T-helper 1 cell treated with Interleukin-12 subunit alpha and Interleukin-12 subunit beta and Interleukin-4 antibody, amounts not matched to agents 30 ng/mL and 1 ng/mL, for 36 hours (primary cell): ENCODE measurements around the gene HNRNPUL1. TPM values are rescaled to one million over a fixed set of nuclear protein-coding genes. Genes with fewer than 3 reads are reported as not detected.
"Not testable (repeated sequence)": the region's sequence is repeated elsewhere in the genome, so short reads cannot be mapped to it uniquely, and the experiment has no call there.

Experiments
- intact Hi-C: fragments of 100-400 bp; cut with micrococcal nuclease; formaldehyde crosslinking; loops from one replicate; pipeline ENCODE4 v1.15.1; 2024
- total RNA-seq: library from RNA; stranded (reverse); gene quantifications from 2 replicates; pipeline ENCODE4 v1.2.3, GENCODE V29; 2022

HNRNPUL1 gene
- 297 and 309 TPM in 2 replicates for total RNA-seq

DNA sequence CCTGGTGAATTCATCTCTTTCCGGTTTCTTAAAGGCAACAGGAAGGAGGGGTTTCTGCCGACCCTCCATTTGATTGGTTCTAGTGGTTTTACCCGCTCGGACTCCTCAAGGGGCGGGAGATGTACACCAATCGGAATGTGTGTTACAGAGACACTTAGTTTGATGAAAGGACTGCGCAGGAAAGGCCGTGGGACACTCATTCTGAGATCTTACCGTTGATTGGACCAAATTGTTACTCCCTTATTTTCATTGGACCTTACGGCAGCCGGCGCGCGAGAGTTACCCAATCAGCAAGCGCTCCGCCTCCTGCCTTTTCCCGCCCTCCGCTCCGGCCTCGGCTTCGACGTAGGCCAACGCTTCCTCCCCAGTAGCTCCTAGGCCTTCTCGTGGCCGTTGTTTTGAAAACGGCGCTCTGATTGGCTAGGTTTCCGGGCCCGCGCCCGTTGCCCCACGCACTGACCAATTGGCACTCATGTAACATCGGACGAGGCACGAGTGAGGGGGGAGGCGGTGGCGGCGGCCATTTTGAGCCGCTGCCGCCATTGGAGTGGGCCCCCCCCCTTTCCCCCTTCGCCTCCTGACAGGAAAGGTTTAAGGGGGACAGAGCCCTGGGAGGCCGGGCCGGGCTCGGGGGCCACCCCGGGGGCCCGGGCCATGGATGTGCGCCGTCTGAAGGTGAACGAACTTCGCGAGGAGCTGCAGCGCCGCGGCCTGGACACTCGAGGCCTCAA, at the start of gene HNRNPUL1:
Gene HNRNPUL1, plus strand, starts transcription at position 523 of the 731 bp plus-strand sequence. Its CDS starts 132 bp downstream, at position 655.
- intact Hi-C loops: loop anchor here (1.0 to 5.0 kb wide), 20 partner anchors 44 to 1018 kb away; partner anchors contain the start of genes B9D2, BCKDHA, CIC and COQ8B

DNA sequence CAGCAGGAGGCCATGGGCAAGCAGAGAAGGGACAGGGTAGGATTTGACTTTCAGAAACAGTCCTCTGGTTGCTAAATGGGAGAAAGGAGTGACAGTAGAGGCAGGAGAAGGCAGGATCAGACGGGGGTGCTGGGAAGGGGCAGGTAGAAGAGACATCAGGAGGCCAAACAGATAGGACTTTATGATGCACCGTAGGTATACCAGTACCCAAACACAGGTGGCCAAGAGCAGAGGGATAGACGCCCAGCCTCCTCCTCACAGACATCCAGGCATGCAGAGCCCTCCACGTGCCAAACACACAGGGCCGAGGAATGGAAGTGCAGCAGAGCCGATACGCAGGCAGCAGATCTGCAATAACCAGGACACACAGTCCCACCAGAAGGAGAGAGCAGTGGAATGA, 46.4 kb upstream of the HNRNPUL1 start:
- intact Hi-C loops: no loop called here

DNA sequence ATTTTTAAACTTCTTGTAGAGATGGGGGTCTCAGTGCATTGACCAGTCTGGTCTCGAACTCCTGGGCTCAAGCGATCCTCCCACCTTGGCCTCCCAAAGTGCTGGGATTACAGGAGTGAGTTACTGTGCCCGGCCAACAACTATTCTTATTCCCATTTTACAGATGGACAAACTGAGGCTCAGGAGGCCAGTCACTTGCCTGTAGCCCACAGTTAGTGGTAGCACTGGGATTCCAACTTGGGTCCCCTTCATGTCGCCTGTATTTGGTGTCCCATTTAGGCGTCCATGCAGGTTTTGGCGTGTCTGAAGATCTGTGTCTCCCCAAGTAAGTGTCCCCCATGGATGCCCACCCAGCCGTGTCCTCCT, 45.9 kb upstream of the HNRNPUL1 start:
- intact Hi-C loops: no loop called here

DNA sequence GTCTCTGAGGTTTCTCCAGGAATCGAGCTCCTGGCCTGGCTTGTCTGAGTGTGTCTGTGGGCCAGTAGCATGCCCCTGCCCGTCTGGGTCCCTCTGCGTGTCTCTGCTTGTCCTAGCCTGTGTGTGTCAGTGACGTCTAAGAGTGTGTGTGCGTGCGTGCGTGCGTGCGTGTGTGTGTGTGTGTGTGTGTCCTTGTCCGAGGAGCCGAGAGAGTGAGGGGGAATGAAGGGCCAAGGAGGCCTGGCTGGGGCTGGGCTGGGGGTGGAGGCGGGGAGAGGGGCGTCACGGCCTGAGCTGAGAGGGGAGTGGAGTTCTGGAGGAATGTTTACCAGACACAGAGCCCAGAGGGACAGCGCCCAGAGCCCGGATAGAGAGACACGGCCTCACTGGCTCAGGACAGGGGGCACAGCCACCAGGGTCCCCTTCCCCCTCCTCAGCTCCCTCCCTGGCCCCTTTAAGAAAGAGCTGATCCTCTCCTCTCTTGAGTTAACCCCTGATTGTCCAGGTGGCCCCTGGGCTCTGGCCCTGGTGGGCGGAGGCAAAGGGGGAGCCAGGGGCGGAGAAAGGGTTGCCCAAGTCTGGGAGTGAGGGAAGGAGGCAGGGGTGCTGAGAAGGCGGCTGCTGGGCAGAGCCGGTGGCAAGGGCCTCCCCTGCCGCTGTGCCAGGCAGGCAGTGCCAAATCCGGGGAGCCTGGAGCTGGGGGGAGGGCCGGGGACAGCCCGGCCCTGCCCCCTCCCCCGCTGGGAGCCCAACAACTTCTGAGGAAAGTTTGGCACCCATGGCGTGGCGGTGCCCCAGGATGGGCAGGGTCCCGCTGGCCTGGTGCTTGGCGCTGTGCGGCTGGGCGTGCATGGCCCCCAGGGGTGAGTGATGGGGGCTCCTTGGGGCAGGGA, 45.3 kb upstream of the HNRNPUL1 start, which contains the start of gene AXL:
Gene AXL, plus strand, starts transcription at position 609 of the 893 bp plus-strand sequence. Its CDS starts 170 bp downstream, at position 779.
- intact Hi-C loops: no loop called here

DNA sequence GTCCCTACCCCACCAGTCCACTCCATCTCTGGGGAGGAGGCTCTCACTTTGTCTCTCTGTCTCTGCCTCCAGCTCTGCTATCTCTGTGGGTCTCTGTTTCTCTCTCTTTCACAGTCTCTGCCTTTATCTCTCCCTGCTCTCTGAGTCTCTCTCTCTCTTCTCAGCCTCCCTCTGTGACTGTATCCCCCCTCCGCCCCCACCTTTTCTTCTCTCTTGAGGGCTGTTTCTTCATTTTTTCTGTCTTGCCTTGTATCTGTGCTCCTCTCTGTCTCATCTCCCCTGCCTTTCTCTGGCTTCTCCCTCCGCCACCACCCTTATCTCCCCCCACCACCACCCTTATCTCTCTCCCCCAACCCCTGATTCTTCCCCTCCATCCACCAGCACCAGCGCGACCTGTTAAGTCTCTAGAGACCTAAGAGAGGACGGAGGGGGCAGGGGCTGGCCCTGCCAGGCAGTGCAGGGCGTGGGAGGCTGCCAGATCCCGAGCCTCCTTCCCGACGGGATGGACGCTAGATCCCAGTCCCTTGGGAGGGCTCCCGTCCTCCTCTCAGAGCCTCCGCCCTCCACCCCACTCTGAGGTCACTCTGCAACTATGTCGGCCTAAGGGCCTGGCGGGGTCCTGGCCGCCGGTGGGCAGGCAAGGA, 44.1 kb upstream of the HNRNPUL1 start:
- intact Hi-C loops: no loop called here

DNA sequence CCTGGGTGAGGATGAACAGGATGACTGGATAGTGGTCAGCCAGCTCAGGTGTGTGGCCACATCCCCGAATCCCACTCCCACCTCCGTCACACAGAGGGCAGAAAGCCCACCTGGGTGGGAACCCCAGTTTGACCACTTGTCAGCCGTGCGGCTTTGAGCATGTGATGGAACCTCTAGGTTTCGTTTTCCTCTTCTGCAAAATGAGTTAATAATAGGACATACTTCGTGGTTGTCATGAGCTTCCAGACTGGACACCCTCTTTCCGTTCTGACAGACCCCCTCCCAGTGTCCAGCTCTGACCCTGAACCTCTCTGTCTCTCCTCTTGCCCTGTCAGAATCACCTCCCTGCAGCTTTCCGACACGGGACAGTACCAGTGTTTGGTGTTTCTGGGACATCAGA, 43.4 kb upstream of the HNRNPUL1 start:
- intact Hi-C loops: no loop called here

DNA sequence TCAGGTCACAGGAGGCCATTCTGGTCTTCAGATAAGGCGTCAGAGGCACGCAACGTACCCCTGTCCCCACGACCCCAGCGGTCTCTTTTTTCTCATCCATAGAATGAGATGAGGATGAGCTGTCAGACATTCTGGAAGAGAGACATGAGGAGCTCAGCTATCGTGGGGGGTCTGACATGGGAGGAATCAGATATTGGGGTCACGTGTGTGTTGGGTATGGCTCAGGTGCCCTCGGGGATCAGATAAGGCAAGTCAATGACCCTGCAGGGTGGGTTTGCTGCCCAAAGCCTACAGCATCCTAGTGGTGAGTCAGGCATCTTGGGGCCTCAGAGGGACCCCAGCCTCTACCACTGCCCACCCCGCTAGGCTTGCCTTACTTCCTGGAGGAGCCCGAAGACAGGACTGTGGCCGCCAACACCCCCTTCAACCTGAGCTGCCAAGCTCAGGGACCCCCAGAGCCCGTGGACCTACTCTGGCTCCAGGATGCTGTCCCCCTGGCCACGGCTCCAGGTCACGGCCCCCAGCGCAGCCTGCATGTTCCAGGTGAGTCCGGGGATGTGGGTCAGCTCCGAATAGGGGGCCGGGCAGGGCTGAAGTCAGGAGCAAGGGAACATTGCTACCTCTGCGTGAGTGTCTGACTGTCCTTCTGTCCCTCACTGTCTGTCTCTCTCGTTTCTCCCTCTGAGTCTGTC, 42.5 kb upstream of the HNRNPUL1 start:
- intact Hi-C loops: no loop called here

DNA sequence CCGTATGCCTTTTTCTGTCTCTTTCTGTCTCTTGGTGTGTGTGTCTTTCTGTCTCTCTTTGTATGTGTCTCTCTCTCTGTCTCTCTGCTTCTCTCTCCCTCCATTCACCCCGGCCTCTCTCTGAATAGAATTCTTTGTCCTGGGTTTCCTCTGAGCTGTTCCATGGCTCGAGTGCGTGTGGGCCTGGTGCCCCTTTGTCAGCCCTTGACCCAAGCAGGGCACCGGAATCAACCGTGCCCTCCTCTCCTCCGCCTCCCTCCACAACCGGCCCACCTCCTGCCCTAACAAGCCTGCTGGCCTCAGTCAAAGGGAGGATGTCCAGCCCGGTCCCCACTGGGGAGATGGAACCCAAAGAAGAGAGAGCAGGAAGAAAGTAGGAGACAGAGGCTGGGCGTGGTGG, 41.9 kb upstream of the HNRNPUL1 start:
- intact Hi-C loops: no loop called here

DNA sequence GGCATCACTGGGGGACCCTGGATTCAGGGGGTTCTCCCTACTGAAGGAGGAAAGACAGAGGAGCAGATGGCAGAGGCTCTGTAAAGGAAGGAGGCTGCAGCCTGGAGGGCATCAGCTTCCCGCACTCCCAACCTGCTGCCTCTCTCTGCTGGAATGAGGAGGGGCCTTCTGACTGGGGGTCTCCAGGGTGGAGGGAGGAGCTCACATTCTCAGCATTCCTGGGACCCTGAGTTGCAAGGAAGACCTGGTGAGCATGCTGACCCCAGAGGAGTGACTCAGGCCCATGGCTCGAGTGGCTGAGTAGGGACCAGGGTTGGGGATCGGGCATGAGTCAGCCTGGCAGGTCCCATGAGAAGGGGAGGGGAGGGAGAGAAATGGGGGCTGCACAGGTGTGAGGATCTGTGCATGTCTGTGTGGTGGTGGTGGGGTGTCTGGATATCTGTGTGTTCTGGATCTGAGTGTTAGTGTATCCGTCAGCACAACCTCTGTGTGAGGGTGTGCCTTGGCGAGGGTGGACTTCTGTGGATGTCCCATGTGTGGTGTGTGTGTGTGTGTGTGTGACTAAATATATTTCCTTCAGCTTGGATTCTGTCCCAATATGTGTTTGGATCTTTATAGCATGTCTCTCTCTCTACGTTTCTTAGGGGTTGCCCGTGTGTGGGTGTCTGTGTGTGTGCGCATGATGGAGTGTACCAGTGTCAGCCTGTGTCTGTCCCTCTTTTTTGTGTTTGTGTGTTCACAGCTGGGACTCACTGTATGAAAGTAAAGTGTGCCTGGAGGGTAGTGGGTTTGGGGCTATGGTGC, 40.5 kb upstream of the HNRNPUL1 start:
- intact Hi-C loops: no loop called here

DNA sequence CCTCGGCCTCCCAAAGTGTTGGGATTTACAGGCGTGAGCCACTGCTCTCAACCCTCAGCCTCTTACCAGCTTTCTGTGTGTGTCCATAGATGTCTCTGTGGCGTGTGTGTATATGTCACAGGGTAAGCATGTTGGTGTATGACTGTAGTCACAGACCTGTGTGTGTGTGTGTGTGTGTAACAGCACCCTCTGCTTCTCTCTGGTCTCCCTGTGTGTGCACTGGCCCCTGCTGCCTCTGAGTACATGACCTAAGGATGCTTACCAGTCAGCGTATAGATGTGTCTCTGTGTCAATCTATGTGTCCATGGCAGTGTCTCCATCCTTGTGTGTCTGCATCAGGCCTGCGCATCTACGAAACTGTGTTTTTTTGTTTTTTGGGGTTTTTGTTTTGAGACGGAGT, 39.5 kb upstream of the HNRNPUL1 start:
- intact Hi-C loops: no loop called here

DNA sequence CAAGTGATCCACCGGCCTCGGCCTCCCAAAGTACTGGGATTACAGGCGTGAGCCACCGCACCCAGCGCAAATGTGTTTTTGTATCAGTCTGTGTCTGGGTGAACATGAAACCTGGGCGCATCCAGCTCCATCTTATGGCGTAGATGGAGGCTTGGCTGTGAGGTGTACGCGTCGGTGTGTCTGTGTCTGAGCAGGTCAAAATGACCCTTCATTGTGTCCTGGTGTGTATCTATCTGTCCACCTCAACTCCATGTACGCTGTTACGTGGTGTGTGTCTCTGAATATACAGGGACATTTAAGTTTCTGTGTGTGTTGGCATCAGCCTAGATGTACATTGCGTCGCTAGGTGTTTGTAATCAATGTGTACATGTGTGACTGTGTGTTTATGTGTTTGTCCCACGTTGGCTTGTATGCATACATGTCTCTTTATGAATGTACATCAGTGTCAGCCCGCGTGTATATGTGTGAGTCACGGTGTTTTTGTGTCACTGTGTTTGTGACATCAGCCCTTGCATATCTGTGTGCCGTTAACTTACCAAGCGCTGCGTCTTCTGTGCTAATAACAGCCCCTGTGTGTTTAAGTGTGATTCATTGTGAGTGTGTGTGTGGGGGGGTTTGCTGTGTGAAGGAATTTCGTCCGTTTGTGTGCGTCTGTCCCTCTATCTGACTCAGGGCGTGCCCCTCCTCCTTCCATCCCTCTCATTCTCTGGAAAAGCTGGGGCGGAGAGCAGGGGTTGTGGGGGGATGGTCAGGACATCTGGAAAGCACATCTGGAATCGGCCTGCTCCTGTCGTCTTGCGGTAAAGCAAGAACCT, 38.7 kb upstream of the HNRNPUL1 start:
- intact Hi-C loops: loop anchor here (1.0 kb wide), 1 partner anchor 37 kb away; no protein-coding TSS in a partner anchor

DNA sequence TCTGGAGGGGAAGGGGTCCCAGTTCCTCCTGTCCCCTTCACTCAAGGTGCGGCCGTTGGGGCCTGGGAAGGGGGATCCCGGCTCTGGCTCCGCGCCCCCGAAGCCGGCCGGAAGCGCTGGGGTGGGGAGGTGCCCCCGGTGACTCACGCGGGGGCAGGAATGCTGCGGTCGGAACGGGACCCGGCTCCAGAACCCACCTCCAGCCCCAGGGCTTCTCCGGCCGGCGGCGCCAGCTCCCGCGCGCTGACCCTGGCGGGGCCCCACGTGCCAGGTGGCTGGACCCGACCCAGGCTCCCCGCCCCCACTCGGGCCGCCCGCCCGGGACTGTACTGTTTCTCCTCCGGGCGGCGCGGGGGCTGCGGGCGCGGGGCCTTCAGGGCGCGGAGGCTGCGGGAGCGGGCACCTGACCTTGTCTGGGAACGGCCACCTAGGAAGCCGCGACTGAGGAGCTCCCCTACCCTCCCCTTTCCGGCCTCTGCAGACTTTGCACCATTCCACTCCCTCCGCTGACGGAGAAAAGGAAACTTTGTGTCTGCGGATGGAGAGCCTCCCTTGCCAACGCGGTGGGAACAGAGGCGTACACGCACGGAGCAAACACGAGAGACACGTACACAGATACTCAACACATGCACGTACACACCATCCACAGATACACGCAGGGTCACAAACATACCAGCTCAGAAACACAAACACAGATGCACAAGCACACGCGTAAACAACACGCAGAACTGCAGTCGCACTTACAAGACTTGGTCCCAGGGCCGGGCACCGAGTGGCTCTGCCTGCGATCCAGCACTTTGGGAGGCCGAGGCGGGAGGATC, 37.9 kb upstream of the HNRNPUL1 start:
- intact Hi-C loops: loop anchor here (1.0 kb wide), 1 partner anchor 36 kb away; no protein-coding TSS in a partner anchor

DNA sequence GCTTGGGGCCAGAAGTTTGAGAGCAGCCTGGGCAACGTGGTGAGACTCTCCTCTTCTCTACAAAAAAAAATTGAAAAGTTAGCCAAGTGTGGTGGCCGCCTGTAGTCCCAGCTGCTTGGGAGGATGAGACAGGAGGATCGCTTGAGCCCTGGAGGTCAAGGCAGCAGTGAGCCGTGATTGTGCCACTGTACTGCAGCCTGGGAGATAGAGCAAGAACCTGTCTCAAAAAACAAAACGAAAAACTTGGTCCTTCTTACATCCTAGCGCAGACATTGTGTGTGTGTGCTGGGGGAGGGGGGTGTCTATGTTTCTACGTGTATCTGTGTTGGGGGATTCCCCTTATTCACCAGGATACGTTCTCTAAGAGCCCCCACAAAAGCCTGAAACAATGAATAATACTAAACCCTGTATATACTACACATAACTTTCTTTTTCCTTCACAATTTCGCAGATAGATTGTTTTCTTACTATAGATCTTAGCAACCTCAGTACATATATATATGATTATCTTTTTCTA, 37.2 kb upstream of the HNRNPUL1 start:
- intact Hi-C loops: loop anchor here (1.0 kb wide), 1 partner anchor 35 kb away; no protein-coding TSS in a partner anchor

DNA sequence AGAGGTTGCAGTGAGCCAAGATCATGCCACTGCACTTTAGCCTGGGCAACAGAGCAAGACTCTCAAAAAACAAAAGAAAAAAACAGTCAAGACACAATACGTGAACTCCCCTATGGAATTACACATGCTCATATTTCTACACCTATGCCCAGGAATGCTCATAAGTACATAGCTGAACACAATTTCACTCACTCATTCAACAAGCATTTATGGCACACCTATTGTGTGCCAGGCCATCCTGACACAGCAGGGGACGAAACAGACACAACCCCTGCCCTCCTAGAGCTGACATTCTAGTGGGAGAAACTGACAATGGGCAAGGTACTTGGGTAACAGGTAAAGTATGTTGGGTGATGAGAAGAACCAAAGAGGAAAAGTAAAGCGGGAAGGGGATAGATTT, 35.7 kb upstream of the HNRNPUL1 start:
- intact Hi-C loops: no loop called here

DNA sequence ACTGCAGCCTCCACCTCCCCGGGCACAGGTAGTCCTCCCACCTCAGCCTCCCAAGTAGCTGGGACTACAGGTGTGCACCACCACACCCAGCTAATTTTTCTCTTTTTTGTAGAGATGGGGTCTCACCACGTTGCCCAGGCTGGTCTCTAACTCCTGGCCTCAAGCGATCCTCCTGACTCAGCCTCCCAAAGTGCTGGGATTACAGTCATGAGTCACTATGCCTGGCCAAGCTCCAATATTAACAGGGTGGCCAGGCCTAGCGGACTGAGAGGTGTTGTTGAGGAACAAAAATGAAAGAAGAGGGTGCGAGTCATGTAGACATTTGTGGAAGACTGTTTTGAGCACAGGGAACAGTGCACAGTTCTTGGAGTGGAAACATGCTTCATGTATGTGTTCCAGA, 34.8 kb upstream of the HNRNPUL1 start:
- intact Hi-C loops: not testable (repeated sequence)

DNA sequence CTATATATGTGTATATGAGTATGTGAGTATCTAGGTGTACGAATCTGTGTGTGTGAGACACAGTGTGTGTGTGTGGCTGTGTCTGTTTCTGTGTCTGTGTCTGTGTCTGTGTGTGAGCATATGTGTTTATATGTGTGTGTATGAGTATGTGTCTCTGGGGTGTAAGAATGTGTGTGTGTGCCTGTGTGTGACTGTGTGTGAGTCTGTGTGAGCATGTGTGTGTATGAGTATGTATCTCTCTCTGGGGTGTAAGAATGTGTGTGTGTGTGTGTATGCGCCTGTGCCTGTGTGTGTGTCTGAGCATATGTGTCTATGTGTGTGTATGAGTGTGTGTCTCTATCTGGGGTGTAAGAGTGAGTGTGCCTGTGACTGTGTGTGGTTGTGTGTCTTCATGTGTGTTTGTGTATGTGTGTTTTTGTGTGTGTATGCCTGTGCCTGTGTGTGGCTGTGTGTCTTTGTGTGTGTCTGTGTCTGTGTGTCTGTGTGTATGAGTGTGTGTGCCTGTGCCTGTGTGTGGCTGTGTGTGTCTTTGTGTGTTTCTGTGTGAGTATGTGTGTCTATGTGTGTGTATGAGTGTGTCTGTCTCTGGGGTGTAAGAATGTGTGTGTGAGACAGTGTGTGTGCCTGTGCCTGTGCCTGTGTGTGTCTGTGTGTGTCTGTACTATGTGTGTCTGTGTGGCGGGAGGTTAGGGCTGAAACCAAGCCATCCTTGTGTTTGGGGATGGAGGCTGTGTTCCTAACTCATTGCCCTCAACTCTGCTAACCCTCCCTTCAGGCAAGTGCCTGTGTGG, 33.9 kb upstream of the HNRNPUL1 start:
- intact Hi-C loops: no loop called here

DNA sequence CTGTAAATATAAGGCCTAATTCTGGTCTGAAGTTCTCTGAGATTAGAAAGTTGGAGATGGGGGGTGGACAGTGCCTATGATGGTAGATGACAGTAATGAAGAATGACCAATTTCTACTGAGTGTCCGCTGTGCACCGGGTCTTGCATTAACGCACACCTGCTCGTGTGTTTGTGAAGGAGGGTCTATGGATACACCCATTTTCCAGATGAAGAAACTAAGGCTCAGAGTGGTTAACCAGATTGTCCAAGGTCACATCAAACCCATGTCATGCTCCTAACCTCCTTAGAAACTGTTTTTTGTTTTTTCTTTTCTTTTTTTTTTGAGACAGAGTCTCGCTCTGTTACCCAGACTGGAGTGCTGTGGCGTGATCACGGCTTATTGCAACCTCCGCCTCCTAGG, 31.5 kb upstream of the HNRNPUL1 start:
- intact Hi-C loops: no loop called here
